ENCODE measurements around the gene EGFR. TPM values are rescaled to one million over a fixed set of nuclear protein-coding genes. Genes with fewer than 3 reads are reported as not detected.

The EGFR gene
- total RNA-seq, 2 experiments from 2014 or later, result not detected

DNA sequence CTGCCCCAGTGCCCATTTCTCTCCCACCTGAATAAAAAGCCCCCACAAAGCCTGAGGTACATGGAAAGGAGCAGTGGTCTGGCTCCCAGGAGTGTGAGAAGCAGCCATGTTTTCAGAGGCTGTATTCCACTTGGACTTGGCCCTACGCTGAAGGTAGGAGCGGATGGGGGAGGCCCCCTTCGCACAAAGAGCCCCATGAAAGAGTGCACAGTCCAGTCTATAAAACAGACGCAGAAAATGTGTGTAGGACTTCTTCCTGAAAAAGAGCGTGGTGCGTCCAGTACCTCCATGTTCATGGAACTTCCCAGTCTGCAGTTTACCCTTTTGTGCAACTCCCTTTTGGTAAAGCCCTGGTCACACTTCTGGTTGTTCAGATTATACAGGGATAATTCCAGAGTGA, 69.3 kb downstream of the EGFR start:
- H3K4me3 Mint-ChIP-seq, result no peak overlapping the region
- H3K27me3 Mint-ChIP-seq, result peaks cover 21% of the 10 kb centered on the region
- POLR2A ChIA-PET, result no interaction called here

DNA sequence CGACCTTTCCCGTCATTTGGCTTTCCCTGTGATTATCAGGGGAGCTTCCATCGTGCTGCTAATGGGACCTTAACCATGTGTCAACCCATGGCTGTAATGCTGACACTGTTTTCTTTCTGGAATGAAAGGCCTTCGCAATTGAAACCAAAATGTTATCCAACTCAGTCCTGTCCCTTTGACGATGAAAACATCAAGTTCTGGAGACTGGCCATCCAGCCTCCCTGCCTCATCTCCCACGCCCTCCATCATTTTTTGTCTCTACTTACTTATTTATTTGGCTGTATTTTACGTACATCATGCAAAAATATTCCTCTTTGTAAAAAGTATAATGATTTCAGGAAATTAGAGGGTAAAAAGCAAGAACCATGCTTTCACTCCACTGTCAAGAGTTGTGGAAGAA, 69.8 kb downstream of the EGFR start:
- CTCF ChIA-PET, result no interaction called here
- H3K27ac Mint-ChIP-seq, result no peak overlapping the region

More for the DNA sequence above, 69.3 kb downstream of the EGFR start:
- CTCF ChIA-PET, result no interaction called here
- H3K4me1 Mint-ChIP-seq, result peaks cover 15% of the 10 kb centered on the region
- no peaks in the 10 kb centered on the region for H3K9me3 Mint-ChIP-seq
- H3K27ac Mint-ChIP-seq, result no peak overlapping the region
- no peak for DNase-seq
- no peaks in the 10 kb centered on the region for H3K36me3 Mint-ChIP-seq (ENCODE audit: low read depth)

DNA sequence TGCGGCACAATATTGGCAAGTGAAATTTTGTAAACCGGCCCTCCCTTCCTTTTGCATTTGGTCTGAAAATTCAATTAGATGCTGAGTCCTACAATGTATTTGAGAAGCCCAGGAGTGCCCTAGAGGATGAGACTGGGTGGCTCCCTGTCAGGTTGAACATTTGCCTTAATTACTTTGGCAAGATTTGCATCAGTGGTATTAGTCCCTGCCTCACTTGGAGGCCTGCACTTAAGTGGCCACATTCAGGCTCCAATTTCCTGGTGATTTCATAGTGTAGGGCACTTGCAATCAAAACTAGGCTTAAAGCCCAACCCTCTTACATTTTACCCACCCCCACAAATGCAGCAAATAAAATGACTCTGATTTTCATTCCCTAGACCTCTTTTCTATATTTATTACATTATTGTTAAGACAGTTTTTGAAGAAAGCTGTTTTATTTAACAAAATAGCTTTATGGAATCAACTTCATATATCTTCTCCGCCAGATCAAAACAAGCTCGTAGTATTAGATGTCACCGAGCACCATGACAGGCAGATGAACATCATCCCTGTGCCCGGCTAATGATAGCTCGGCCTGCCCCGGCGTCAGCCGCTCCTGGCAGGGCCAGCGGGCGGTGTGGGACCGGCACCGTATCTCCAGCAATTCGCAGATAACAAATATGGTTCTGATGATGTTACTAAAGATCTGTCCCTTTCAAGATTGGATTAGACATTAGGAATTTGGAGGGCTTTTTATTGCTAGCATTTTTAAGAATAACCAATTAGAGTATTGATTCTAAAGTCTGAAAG, 73.6 kb downstream of the EGFR start:
- Mint-ChIP-seq H3K4me1 (peaks cover 3% of the 10 kb centered on the region), H3K4me3 (no peak overlapping the region), H3K9me3 (no peaks in the 10 kb centered on the region), H3K27ac (no peak overlapping the region), H3K36me3 (ENCODE audit: low read depth) (no peaks in the 10 kb centered on the region), H3K27me3 (peaks cover 11% of the 10 kb centered on the region)
- no peak for DNase-seq
- POLR2A ChIA-PET, result no interaction called here
- CTCF ChIA-PET, result no interaction called here

More for the DNA sequence above, 69.8 kb downstream of the EGFR start:
- no peaks in the 10 kb centered on the region for H3K9me3 Mint-ChIP-seq
- no peak overlapping the region for H3K4me3 Mint-ChIP-seq
- H3K36me3 Mint-ChIP-seq (ENCODE audit: low read depth), result no peaks in the 10 kb centered on the region
- POLR2A ChIA-PET, result no interaction called here
- peaks cover 21% of the 10 kb centered on the region for H3K27me3 Mint-ChIP-seq
- no peak for DNase-seq
- peaks cover 15% of the 10 kb centered on the region for H3K4me1 Mint-ChIP-seq

DNA sequence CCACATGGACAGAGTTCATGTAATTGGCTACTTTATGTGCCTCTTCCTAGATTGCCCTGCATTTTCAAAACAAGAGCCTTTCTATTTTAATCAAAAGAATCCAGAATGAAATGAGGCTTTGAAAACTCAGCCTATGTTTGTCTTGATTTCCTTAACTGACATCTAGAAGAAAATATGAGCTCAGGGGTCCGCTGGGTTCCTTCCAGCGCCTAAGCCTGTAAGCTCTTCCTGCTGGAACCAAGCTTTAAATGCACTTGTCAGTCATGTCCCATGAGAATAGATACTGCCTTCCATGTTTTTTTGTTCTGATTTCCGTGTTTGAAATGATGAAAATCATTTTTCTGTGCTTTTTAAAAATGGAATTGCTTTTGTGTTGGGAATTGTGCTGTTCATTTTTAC, 74.2 kb downstream of the EGFR start:
- ChIA-PET POLR2A (no interaction called here), CTCF (no interaction called here)
- Mint-ChIP-seq H3K27ac (no peak overlapping the region), H3K4me3 (no peak overlapping the region), H3K36me3 (ENCODE audit: low read depth) (no peaks in the 10 kb centered on the region), H3K9me3 (no peaks in the 10 kb centered on the region), H3K4me1 (no peaks in the 10 kb centered on the region), H3K27me3 (peaks cover 11% of the 10 kb centered on the region)
- DNase-seq, result no peak

DNA sequence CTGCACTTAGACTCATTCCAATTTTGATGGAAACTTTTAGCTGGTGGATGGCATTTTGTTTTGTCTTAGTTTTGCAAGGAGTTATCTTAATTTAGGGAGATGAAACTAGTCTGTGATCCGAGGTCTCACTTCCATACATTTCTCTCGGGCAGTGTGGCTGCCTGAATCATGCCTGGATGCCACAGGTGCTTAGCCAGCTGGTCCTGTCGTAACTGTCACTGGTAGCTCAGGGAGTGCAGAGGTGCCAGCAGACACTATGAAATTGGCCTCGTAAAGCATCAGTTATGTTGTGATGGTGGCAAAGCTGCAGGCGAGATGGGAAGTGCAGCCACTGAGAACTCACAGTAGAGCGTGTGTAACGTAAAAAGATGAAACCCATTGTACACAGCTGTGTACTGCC, 74.9 kb downstream of the EGFR start:
- DNase-seq, result no peak
- H3K27ac Mint-ChIP-seq, result no peak overlapping the region
- H3K36me3 Mint-ChIP-seq (ENCODE audit: low read depth), result no peaks in the 10 kb centered on the region
- no peak overlapping the region for H3K4me3 Mint-ChIP-seq
- H3K27me3 Mint-ChIP-seq, result peaks cover 11% of the 10 kb centered on the region
- H3K9me3 Mint-ChIP-seq, result no peaks in the 10 kb centered on the region
- H3K4me1 Mint-ChIP-seq, result no peaks in the 10 kb centered on the region
- CTCF ChIA-PET, result no interaction called here
- POLR2A ChIA-PET, result no interaction called here

DNA sequence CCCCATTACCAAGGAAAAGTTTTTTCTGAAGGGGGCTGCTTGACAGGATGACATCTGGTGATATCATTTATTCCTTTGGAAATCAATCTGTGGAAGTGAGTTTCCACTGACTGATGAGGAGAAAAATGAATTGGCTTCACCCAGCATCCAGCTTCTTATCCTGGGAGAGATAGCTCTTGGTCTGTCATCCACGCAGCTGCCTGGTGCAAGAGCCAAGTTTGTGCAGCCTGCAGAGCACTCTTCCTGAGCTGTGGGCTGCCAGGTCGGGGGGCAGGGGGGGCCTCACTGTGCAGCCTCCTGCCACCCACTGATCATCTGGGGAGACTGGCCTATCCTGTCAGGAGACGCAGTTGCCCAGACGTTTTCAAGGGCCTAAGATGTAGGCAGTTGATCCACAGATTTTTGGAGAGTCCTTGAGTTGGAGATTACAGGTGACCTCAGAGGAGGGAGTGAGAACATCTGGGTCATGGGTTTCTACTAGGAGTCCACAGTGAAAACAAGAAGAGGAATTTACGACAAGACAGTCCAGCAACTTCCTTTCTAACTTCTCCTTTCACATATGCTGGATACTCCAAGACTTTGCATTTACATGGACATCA, 75.4 kb downstream of the EGFR start:
- Mint-ChIP-seq H3K36me3 (ENCODE audit: low read depth) (no peaks in the 10 kb centered on the region), H3K27ac (no peak overlapping the region), H3K4me1 (no peaks in the 10 kb centered on the region), H3K27me3 (peaks cover 11% of the 10 kb centered on the region), H3K9me3 (no peaks in the 10 kb centered on the region), H3K4me3 (no peak overlapping the region)
- no peak for DNase-seq
- ChIA-PET POLR2A (no interaction called here), CTCF (no interaction called here)

DNA sequence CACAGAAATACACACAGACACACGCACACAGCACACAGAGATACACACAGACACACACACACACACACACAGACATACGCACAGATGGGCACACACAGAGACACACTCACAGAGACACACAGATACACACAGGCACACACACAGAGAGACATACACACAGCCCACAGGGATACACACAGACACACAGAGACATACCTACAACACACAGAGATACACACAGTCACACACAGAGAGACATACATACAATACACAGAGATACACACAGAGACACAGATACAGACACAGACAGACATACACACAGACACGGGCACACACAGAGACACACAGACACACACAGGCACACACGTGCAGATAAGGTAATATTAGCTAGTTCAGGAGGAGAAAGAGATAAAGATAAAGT, 76.9 kb downstream of the EGFR start:
- no peaks in the 10 kb centered on the region for H3K36me3 Mint-ChIP-seq (ENCODE audit: low read depth)
- H3K9me3 Mint-ChIP-seq, result no peaks in the 10 kb centered on the region
- ChIA-PET POLR2A (no interaction called here), CTCF (no interaction called here)
- H3K4me3 Mint-ChIP-seq, result no peak overlapping the region
- H3K27ac Mint-ChIP-seq, result no peak overlapping the region
- DNase-seq, result no peak
- peaks cover 10% of the 10 kb centered on the region for H3K27me3 Mint-ChIP-seq
- H3K4me1 Mint-ChIP-seq, result no peaks in the 10 kb centered on the region

DNA sequence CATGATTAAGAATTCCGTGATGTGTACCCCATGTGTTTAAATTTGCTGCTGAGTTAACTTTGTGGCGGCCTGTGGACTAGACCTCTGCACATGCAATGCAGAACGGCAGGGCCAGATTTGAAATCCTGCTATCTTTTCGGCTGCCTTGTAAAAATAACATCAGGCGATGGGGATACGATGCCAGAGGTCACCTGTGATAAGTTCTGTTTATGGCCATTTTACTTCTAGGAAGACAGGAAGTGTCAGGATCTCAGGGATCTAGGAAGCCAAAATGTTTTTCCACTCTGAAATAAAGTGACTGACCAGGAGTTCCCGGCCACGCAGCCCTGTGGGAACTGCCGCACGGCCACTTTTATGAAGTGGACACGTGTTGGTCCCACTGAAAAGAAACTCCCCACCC, 77.5 kb downstream of the EGFR start:
- no peak overlapping the region for H3K4me3 Mint-ChIP-seq
- H3K4me1 Mint-ChIP-seq, result no peaks in the 10 kb centered on the region
- POLR2A ChIA-PET, result no interaction called here
- CTCF ChIA-PET, result no interaction called here
- no peaks in the 10 kb centered on the region for H3K9me3 Mint-ChIP-seq
- no peak overlapping the region for H3K27ac Mint-ChIP-seq
- H3K27me3 Mint-ChIP-seq, result peaks cover 12% of the 10 kb centered on the region
- H3K36me3 Mint-ChIP-seq (ENCODE audit: low read depth), result no peaks in the 10 kb centered on the region
- DNase-seq, result no peak

DNA sequence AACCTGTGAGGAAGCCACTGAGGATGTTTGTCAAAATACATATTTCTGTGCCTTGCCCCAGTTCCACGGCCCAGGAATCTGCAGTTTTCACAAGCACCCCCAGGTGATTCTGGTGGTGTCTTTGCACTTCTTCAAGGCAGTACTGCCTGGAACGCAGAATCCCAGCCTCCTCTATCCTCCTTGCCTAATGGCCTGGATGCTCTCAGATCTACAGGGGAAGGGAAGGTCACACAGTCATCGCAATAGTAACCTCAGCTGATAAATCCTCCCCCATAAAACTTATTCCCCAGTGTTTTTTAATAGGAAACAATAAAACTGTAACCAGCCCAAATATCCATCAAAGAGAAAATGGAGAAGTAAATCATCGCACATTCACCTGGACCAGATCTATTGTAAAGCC, 78.3 kb downstream of the EGFR start:
- Mint-ChIP-seq H3K27ac (no peak overlapping the region), H3K4me3 (no peak overlapping the region), H3K27me3 (peaks cover 19% of the 10 kb centered on the region), H3K9me3 (no peaks in the 10 kb centered on the region), H3K4me1 (no peaks in the 10 kb centered on the region), H3K36me3 (ENCODE audit: low read depth) (no peaks in the 10 kb centered on the region)
- POLR2A ChIA-PET, result no interaction called here
- DNase-seq, result no peak
- CTCF ChIA-PET, result no interaction called here

DNA sequence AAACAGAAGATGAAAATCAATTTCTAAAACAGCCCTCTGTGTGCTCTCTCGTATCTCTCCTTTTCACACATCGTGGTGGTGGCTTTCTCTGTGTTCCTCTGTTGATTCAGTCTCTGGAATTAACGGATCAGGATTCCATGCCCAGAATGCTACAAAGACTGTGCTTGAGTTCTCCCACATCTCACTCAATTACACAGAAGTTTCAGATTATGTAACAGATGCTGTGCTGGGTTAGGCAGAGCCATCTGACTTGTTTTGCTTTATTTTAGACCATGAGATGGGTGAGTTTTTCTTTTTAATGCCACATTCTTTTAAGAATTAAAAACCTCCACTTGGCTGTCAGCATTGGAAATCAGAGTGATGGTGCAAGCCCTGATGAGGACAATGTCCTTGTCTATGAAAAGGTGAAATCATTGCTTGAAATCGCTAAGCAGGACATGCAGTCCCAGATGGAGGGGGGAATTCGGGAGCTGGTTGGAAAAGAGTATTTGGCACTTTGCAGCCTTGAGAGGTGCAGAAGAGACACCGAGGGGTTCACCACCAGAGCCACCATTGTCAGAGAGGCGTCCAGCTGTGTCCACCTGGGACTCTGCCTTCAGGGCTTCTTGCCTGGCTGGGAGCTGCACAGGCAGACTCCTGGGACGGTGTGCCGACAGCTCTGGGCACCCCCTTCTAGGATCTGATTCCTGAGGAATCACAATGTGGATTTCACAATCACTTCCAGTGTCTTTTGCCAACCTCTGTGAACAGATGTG, 80.4 kb downstream of the EGFR start:
- POLR2A ChIA-PET, result no interaction called here
- CTCF ChIA-PET, result no interaction called here
- Mint-ChIP-seq H3K4me1 (no peaks in the 10 kb centered on the region), H3K9me3 (no peaks in the 10 kb centered on the region), H3K36me3 (ENCODE audit: low read depth) (no peaks in the 10 kb centered on the region), H3K27ac (no peak overlapping the region), H3K27me3 (peaks cover 22% of the 10 kb centered on the region), H3K4me3 (no peak overlapping the region)
- no peak for DNase-seq

DNA sequence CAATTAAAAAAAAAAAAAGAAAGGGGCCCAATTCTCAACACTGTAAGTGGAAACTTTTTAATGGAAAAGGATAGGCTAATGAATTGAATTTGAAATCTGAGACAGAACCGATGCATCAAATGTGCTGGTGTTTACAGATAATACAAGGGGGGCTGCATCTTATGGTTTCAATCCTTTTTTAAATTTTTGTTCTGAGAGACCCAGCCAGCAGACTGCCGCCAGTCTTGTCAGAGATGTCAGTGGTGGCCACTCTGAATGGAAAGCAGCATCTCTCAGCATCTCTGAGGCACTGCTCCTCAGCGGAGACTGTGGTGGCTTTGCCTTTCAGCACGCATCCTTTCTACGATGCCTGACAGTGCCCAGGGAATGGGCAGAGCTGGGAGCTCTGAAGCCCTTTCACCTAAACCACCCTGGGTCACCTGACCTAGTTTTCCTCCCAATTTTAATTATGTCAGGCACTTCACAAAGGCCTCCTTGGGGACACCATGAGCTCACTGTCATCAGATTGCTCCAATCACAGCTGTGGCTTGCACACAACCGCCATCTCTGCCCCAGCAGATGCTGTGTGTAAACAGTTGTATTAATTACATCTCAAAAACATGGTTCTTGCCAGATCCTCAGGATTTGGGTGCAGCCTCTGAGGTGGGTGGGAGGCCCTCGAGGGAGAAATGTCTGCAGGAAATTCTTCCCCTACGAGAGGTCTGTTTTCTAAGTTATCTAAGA, 81.2 kb downstream of the EGFR start:
- POLR2A ChIA-PET, result no interaction called here
- CTCF ChIA-PET, result no interaction called here
- H3K27ac Mint-ChIP-seq, result no peak overlapping the region
- no peak for DNase-seq
- H3K4me1 Mint-ChIP-seq, result no peaks in the 10 kb centered on the region
- H3K36me3 Mint-ChIP-seq (ENCODE audit: low read depth), result no peaks in the 10 kb centered on the region
- H3K9me3 Mint-ChIP-seq, result no peaks in the 10 kb centered on the region
- no peak overlapping the region for H3K4me3 Mint-ChIP-seq
- H3K27me3 Mint-ChIP-seq, result peaks cover 28% of the 10 kb centered on the region

DNA sequence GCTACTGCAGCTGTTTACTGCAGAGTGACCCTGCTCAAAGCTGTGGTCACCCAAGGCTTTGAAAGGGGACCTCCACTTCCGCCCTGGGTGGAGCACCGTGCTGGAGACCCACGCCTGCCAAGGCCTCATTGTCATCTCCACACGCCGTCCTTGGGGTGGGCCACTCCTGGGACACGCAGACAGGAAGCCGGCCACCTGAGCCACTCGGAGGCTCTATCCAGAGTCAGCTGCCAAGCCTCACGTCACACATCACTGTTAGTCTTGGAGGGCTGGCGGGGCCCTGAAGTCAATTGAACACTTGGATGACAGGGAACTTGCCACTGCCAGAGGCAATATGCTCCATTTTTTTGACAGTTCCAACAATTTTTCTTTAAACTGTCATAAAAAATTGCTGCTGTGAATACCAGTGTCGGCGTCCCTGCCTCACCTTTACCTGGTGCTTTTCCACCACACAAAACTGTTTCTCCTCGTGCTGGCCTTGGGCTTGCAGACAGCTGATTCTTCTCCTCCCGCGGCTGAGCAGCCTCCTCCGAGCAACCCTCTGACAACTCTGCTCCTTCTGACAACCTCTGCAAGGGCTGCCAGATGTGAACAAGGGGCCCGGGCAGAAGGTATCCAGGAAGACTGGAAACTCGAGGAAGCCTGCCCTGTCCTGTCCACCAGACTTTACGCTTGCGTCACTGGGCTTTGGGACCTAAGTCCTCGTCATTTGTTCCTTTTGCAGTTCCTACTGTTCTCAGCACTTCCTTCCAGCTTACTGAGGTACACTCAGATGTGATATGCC, 81.9 kb downstream of the EGFR start:
- POLR2A ChIA-PET, result no interaction called here
- no peak overlapping the region for H3K4me3 Mint-ChIP-seq
- no peak overlapping the region for H3K27ac Mint-ChIP-seq

DNA sequence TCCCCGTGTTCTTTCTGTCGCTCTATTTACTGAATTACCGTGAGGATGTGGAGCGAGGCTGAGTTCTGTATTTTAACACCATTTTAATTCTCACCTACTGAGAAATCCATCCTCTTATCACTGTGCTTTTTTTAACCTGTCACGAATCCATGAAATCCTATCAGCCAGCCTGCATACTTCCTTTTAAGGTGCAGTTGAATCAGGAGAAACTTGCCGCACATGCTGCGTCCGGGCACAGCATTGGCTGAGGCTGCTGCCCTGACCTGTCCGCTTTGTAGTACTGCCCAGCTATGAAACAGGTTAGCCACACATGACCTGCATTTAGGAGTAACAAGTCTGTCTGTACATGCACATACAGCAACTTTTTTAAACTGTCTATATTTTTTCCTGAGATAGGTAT, 82.5 kb downstream of the EGFR start:
- ChIA-PET CTCF (no interaction called here), POLR2A (no interaction called here)
- DNase-seq, result no peak
- peaks cover 29% of the 10 kb centered on the region for H3K27me3 Mint-ChIP-seq
- no peaks in the 10 kb centered on the region for H3K4me1 Mint-ChIP-seq
- no peak overlapping the region for H3K27ac Mint-ChIP-seq
- H3K36me3 Mint-ChIP-seq (ENCODE audit: low read depth), result no peaks in the 10 kb centered on the region
- no peaks in the 10 kb centered on the region for H3K9me3 Mint-ChIP-seq
- no peak overlapping the region for H3K4me3 Mint-ChIP-seq

More for the DNA sequence above, 81.9 kb downstream of the EGFR start:
- no peaks in the 10 kb centered on the region for H3K4me1 Mint-ChIP-seq
- H3K27me3 Mint-ChIP-seq, result peaks cover 30% of the 10 kb centered on the region
- CTCF ChIA-PET, result no interaction called here
- H3K9me3 Mint-ChIP-seq, result no peaks in the 10 kb centered on the region
- H3K36me3 Mint-ChIP-seq (ENCODE audit: low read depth), result no peaks in the 10 kb centered on the region
- DNase-seq, result no peak

Measured in activated CD4-positive, alpha-beta memory T cell treated with anti-CD3 and anti-CD28 coated beads, Interleukin-2, amount 10 ng/mL, durations not matched to agents 7 days and 5 days (primary cell).